ENCODE measurements around the gene LIF.
A peak's percentile ranks its signal among the peaks of the same experiment; 100 is the strongest.

Gene LIF

GRCh38 chr22:30284172-30284571, 37.6 kb upstream of the LIF start:
- peak; percentile 86 for DNase-seq

DNA sequence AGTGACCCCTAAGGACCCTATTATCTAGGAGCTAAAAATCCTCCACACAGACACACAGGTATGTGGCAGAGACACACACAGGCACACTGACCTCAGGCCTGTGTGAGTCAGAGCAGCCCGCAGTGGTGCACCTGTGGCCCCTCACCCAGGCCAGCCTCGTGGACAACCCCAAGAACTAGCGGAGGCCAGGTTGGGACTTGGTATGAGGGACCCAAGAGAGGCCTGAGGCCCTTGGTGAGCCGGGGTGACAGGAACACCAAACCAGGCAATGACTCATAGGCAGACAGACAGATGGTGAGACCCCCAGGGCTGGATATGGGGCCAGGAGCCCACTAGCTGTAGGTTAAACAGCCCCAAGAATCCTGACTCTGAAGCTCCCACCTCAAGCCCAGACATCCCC, 36.8 kb upstream of the LIF start:
- DNase-seq = no peak

GRCh38 chr22:30282616-30283046, 36.1 kb upstream of the LIF start:
- DNase-seq = peak; percentile 71

GRCh38 chr22:30280505-30280904, 33.9 kb upstream of the LIF start:
- no peak for DNase-seq

DNA sequence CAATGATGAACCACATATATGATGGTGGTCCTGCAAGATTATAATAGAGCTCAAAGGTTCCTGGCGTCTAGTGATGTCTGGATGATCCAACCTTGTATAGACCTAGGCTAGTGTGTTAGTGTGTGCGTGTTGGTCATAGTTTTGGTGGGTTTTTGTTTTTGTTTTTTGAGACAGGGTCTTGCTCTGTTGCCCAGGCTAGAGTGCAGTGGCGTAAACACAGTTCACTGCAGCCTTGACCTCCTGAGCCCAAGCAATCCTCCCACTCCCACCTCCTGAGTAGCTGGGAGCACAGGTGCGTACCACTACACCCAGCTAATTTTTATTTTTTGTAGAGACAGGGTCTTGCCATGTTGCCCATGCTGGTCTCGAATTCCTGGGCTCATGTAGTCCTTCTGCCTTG, 33.4 kb upstream of the LIF start:
- DNase-seq = no peak

- DNase-seq = peak; percentile 82
Observed at GRCh38 chr22:30279046-30279788, 32.7 kb upstream of the LIF start.

- peak; percentile 79 for DNase-seq
Observed at GRCh38 chr22:30277547-30278344, 31.2 kb upstream of the LIF start.

DNA sequence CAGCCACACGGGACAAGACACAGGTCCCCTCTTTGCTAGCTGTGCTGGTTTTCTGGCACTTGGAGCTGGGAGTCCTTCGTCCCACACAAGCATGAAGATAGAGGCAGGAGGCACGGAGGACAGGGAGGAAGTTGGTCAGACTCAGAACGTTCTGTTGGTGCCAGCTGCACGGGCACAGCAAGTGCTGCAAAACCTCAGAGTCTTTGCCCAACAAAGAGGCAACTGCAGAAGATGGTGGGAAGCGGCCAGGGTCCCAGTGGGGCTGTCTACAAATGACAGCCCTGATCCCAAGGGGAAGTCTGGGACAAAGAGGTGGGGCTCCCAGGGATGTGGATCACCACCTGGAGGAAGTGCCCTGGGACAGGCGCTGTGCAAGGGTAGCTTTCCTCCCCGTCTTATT, 29.5 kb upstream of the LIF start:
- DNase-seq = peak; percentile 41

- no peak for DNase-seq
Observed at GRCh38 chr22:30275625-30276024, 29.1 kb upstream of the LIF start.

DNA sequence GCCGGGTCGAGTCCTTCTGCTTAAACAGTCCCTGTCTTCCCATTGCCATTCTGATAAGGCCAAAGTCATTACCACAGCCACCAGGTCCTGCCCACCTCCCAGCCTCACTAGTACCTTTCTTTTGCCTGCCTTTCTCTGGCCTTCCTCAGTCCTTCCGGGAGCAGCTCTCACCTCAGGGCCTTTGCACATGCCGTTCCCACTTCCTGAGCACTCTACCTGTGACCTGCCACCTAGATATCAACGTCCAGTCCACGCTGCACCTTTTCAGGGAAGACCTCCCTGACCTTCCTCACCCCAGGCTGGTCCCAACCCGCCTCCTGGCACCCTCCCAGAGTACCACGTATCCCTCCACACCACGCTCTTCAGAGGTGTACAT, 27.9 kb upstream of the LIF start:
- DNase-seq = no peak

- no peak for DNase-seq
Observed at GRCh38 chr22:30273711-30274436, 27.3 kb upstream of the LIF start.

DNA sequence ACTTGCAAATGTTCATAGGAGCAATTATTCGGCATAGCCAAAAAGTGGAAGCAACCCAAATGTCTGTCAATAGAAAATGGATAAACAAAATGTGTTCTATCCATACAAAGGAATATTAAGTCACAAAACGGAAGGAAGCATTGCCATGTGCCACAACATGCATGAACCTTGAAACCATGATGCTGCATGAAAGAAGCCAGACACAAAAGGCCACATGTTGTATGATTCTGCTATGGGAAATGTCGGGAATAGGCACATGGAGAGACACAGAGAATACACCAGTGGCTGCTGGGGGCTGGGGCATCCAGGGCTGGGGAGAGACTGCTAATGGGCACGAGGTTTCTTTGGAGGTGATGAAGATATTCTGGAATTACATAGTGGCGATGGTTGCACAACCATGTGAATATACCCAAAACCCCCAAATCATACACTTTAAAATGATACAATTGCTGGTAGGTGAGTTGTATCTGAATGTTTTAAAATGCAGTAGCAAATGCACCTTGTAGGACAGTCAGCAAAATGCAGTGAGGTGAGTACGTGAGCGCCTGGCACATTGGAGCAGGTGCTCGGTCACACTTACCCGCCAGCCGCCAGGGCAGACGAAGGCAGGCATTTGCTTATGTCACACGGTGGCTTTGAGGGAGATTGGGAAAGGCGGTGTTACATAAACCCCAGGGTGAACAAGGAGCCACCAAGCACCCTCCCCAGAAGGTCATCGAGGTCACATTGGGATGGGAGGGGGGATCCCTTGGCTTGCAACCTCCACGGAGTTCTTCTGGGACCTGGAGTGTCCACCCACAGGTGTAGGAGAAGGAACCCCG, 26.4 kb upstream of the LIF start:
- no peak for DNase-seq

DNA sequence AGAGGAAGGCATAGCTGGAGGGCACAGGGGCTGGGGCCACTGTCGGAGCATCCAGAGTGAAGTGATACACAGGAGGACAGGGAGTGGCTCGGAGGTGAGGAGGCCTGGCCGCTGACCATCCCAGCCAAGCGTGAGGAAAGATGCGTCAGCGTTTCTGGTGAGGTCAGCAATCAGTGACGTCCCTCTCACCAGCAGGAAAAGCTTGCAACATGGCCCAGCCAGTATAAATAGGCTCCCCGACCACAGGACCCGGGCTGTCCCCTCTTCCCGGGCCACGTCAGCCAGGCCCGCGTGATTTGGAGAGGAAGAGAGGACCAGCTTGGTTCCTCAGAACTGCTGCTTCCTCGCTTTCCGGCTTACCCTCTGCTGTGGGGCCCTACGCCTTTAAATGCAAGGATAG, 24.3 kb upstream of the LIF start:
- peak; percentile 86 for DNase-seq

DNA sequence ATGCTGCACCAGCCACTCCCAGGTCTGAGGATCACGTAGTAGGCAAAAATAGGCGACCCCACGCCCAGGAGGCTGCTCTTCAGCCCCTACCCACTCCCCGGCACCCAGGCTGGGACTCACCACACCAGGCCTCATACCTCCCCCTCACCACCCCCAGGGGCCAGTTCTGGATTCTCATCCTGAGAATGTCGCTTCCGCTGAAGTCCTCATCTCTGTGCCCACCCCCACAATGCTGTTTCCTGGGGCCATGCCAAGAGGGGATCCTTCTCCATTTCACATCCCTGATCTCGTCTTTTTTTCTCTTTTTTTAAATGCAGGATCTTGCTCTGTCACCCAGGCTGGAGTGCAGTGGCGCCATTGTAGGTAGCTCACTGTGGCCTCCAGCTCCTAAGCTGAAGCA, 21.8 kb upstream of the LIF start:
- DNase-seq = no peak

DNA sequence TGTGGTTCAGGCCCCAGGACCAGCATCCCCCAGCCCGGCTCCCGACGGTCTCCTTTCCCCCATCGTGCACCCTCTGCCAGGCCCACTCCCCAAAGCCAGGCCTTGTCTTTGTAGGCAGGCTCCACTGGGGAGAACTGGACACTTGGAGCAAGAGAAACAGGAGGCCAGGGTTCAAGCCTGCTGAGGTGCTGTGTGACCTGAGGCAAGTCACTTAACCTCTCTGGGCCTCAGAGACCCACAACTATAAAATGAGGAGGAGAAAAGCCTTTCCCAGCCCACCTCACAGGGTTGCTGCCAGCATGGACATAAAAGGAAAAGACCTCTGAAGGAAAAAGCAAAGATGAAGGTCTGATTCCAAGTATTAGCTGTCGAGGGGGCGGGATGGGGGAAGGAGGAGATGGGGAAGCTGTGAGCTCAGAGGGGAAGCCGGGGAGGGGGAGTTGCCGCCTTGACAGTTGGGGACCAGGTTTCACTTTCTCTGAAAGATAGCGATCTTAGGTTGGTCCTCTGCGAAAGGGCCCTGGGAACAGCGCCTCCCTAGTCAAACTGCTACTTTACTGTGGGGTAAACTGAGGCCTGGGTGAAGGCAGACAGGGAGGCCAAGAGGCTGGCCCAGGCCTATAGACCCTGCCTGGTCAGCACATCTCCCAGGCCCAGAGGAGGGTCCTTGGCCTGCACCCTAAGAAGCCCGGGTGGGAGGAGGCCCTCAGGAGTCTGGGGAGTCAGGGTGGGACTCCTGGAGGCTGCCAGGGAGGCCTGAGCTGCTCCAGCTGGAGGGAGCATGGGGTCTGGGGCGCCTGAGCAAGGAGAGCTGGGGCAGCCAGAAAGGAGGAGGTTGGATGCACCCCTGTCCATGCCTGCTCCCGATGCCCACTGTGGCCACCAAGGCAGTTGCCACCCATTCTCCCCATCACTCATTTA, 21.1 kb upstream of the LIF start:
- peak; percentile 90 for DNase-seq

GRCh38 chr22:30266445-30267381, 20.2 kb upstream of the LIF start, which contains the start of gene OSM:
OSM (minus strand) TSS chr22:30266851; CDS start chr22:30266799, 52 bp downstream.
- peak; percentile 99 for DNase-seq

DNA sequence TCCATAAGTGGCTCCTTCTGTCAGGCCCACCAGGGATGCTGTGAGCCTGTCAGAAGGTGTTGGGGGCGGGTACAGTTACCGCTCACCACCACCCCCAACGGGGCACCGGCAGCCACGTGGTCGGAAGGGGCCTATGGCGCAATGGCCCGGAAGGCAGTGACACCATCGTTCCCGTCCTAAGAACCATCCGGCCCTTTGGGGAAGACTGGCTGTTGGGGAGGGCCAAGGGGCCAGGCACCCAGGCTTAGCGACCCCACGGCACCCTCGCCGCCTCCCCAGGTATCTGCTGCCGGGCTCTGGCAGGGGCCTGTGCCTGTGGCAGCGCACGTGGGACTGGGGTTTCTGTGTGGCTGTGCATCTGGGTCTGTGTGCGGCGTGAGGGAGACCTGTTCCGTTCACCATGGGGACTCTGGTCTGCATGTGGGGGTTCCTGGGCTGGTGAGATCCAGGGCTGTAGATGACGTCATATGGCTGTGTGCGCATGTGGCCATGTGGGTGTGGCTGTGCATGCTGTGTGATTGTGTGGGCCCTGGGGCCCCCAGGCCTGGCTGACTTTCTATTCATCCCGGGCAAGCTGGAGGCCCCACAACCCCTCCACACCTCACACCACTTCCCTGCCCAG, 19.4 kb upstream of the LIF start:
- peak; percentile 94 for DNase-seq

DNA sequence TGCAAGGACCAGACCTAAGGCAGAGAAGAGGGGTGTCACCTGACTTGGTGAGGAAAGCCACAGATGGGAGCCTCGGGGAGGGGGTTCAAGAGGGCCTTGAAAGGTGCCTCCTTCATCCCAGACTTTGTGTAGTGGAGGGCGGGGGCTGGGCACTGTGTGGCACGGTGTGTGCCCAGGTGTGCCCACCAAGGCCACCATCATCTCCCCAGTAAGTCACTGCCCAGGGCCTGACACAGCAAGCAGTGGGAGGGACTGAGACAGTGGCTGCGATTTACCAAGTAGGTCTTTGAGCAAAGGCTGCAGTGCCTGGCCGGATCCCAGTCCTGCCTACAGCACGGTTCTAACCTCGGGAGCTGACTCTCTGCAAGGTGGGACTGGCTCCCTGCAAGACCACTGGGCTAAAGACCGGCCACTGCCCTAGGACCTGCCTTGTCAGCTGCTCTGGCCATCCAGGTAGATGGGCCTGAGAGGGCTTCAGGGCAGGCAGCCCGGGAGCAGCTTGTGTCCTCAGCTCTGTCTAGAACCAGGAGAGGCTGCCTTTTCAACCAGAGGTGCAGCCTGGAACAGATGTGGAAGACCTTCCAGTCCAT, 18.7 kb upstream of the LIF start:
- peak; percentile 39 for DNase-seq

DNA sequence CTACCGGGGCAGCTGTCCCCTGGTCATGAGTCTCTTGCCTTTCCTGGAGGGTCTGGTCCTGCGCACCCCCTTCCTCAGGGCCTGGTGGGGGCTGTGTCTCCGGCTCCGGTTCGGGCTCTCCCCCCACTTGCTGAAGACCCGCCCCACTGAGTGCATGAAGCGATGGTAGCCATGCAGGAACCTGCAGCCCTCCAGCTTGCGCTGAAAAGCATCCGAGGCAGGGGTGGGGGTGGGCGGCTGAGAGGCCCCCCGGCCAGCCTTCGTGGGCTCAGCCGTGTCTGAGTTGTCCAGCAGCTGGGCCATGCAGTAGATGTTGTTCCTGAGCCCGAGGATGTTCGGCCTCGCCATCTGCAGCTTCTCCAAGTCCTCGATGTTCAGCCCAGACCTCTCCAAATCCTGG, 17.3 kb upstream of the LIF start:
- DNase-seq = peak; percentile 19

Measured in hematopoietic multipotent progenitor cell treated with erythropoietin and hydrocortisone succinate and interleukin-3 and kit ligand, for 4 days (in vitro differentiated cells).